ENCODE measurements around the gene PPIP5K1. TPM values are rescaled to one million over a fixed set of nuclear protein-coding genes. Genes with fewer than 3 reads are reported as not detected.

The PPIP5K1 gene
- total RNA-seq, 2 donors from 2014 or later, result 43.5 to 61.2 TPM

DNA sequence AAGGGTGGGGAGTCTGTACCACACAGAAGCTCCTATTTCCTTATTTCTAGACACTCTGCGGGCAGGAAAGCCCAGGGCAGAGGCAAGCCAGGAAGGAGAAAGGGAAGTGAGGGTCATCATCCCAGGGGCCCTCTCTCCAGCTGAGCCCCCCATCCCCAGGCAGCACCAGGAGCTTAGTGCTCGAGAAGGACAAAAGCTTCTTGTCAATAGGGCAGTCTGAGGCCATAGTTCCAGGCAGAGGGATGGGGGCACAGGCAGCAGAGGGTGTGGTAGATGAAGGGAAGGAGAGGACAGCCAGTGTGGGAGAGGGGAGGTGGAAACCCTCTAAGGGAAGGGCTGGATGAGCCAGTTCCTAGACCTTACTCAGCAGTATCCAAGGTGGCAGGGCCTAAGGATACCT is 69.9 kb downstream of the PPIP5K1 start:
- TF ChIP-seq, protein P1, sequence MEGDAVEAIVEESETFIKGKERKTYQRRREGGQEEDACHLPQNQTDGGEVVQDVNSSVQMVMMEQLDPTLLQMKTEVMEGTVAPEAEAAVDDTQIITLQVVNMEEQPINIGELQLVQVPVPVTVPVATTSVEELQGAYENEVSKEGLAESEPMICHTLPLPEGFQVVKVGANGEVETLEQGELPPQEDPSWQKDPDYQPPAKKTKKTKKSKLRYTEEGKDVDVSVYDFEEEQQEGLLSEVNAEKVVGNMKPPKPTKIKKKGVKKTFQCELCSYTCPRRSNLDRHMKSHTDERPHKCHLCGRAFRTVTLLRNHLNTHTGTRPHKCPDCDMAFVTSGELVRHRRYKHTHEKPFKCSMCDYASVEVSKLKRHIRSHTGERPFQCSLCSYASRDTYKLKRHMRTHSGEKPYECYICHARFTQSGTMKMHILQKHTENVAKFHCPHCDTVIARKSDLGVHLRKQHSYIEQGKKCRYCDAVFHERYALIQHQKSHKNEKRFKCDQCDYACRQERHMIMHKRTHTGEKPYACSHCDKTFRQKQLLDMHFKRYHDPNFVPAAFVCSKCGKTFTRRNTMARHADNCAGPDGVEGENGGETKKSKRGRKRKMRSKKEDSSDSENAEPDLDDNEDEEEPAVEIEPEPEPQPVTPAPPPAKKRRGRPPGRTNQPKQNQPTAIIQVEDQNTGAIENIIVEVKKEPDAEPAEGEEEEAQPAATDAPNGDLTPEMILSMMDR (IDR thresholded peaks at IDR 0.05), result no peak
- peaks cover 37% of the 10 kb centered on the region for H3K36me3 ChIP-seq
- H3K9me3 ChIP-seq, result peaks cover 4% of the 10 kb centered on the region
- no peak overlapping the region for H3K4me3 ChIP-seq
- ATAC-seq (ENCODE audit: insufficient number of reproducible peaks, low FRiP score, low read depth), result no peak
- peaks cover 0 to 26% of the 10 kb centered on the region in 2 donors for H3K4me1 ChIP-seq (ENCODE audit: control insufficient read depth in 1 of 2, low read depth in 2 of 2)
- no peak overlapping the region for H3K27ac ChIP-seq
- DNase-seq (ENCODE audit: low spot score), result no peak
- no peaks in the 10 kb centered on the region for H3K27me3 ChIP-seq (replicated peaks; ENCODE audit: insufficient read depth)

DNA sequence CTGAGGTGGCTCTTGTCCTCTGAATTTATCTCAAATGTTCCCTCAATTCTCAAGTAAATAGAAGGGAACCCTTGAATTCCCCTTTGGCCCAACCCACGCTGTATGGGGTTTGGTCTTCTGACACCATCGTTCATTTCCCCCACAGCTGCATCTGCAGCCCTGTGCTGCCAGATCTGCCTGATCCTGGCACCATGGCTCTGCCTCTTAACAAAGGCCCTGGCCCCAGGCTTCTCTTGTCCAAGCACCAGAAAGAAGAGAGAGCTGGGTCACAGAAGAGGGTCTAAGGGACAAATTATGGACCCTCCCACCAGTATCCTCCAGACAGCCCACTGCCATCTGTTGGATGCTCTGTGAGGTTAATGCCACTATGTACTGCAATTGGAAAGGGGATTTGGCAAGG is 70.8 kb downstream of the PPIP5K1 start:
- Histone ChIP-seq H3K27me3 (replicated peaks; ENCODE audit: insufficient read depth) (no peaks in the 10 kb centered on the region), H3K4me3 (no peak overlapping the region), H3K4me1 (ENCODE audit: control insufficient read depth in 1 of 2, low read depth in 2 of 2) (peaks cover 0 to 26% of the 10 kb centered on the region in 2 donors), H3K27ac (no peak overlapping the region), H3K36me3 (peaks cover 37% of the 10 kb centered on the region), H3K9me3 (peaks cover 4% of the 10 kb centered on the region)
- no peak for ATAC-seq (ENCODE audit: insufficient number of reproducible peaks, low FRiP score, low read depth)
- TF ChIP-seq, protein P1 (IDR thresholded peaks at IDR 0.05), result no peak
- DNase-seq (ENCODE audit: low spot score), result no peak

DNA sequence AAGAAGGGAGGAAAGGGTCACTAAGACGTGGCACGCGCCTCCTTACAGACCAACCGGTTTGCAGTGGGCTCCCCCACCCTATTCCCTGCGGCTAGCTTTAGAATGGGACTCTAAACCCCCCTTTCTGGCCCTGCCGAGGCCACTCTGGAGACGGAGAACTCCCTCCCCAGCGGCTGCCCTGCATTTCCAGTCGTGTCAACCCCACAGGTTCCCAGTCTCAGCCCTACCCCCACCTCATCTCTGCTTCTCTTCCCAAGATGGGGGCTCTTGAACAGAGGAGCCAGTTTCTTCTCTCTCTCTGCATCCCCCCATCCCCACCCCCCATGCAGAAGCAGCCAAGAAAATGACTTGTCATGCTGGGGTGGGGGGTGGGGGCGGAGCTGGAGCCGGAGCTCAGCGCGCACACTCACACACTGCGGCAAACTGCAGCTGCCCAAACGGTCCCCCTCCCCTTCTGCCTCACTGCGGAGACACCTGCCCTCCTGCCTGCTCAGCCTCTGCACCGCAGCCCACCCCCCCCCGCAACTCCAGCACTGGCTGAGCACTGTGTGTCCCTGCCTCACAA is 71.7 kb downstream of the PPIP5K1 start:
- H3K4me3 ChIP-seq, result peak overlapping the region; percentile 85
- no peaks in the 10 kb centered on the region for H3K9me3 ChIP-seq
- no peak for ATAC-seq (ENCODE audit: insufficient number of reproducible peaks, low FRiP score, low read depth)
- no peaks in the 10 kb centered on the region for H3K27me3 ChIP-seq (replicated peaks; ENCODE audit: insufficient read depth)
- DNase-seq (ENCODE audit: low spot score), result no peak
- TF ChIP-seq, protein P1 (IDR thresholded peaks at IDR 0.05), result no peak
- H3K4me1 ChIP-seq (ENCODE audit: control insufficient read depth in 1 of 2, low read depth in 2 of 2), result peaks cover 0 to 26% of the 10 kb centered on the region in 2 donors
- H3K27ac ChIP-seq, result peak overlapping the region; percentile 74 to 82
- H3K36me3 ChIP-seq, result peaks cover 29% of the 10 kb centered on the region

DNA sequence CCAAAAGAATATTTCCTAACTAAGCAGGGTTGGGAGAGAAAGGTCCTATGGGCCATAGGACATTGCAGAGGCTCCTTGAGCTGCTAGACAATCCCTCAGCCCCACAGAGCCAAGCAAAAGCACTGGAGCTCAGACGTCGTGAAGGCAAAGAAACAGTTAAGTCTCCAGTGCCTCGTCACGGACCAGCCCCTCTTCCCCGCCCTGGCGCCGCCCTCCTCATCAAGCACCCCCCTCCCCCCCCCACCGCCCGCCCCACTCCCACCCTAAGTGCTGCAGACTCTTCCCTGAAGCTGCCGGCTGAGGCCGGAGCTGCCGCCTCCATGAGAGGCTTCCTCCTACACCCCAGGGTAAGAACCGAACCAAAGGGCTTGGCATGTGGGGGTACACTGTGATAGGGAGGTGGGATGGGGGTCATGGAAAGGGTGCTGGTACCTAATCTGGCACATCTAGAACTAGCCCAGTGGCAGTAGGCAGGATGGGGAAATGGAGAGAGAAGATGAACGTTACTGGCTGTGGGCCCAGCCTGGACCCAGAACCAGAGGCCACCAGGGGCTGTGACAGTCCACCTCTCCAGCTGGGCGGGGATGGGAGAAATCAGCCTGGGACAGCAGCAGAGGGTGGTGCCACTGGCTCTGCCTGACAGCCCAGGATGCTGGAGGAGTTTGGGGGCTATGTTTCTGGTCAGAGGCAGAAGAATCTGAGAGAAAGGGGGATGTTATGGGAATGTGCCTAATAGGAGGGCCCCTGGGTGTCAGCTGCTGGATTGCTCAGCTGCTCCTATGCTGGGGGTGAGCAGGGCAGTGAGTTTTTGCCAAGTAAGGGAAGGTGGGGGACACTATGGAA is 72.4 kb downstream of the PPIP5K1 start, which contains the start of gene MAP1A:
TSS of gene MAP1A (plus strand) at position 255 of the 843 bp plus-strand sequence. CDS start 3,866 bp downstream, outside the sequence.
- DNase-seq (ENCODE audit: low spot score) (no peak), ATAC-seq (ENCODE audit: insufficient number of reproducible peaks, low FRiP score, low read depth) (no peak)
- Histone ChIP-seq H3K4me1 (ENCODE audit: control insufficient read depth in 1 of 2, low read depth in 2 of 2) (peaks cover 0 to 26% of the 10 kb centered on the region in 2 donors), H3K4me3 (peak within 1 kb of the TSS; percentile 85), H3K9me3 (no peaks in the 10 kb centered on the region), H3K36me3 (peaks cover 22% of the 10 kb centered on the region), H3K27me3 (replicated peaks; ENCODE audit: insufficient read depth) (no peaks in the 10 kb centered on the region), H3K27ac (peak within 1 kb of the TSS; percentile 82 to 85)
- TF ChIP-seq, protein P1 (IDR thresholded peaks at IDR 0.05), result no peak

DNA sequence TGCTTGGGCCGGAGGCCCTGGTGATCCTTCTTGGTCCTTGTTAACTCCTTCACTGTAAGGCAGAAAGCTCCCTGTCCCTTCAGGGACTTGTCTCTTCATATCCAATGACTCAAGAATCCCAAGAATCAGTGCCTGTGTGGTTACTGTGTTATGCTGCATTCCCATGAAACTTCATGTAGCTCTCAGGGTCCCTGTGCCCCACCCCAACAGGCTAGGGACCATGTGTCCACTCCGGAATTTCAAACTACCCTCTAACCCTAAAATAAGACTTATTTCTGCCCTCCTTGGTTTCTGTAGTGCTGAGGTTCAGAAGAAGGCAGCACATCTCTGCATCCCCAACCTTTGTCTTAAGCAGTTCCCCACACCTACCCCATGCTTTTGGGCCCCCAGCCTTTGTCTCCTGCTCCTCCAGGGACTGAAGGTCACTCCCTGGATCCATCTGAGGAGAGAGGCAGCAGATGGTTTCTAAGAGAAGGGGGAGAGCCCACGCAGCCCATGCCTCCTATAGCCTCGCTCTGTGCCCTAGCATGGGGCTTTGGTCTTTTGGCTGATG is 73.1 kb downstream of the PPIP5K1 start:
- Histone ChIP-seq H3K9me3 (no peaks in the 10 kb centered on the region), H3K4me3 (peak overlapping the region; percentile 85), H3K36me3 (peaks cover 15% of the 10 kb centered on the region), H3K27ac (peak overlapping the region; percentile 82 to 85), H3K27me3 (replicated peaks; ENCODE audit: insufficient read depth) (no peaks in the 10 kb centered on the region), H3K4me1 (ENCODE audit: control insufficient read depth in 1 of 2, low read depth in 2 of 2) (peaks cover 0 to 26% of the 10 kb centered on the region in 2 donors)
- DNase-seq (ENCODE audit: low spot score) (no peak), ATAC-seq (ENCODE audit: insufficient number of reproducible peaks, low FRiP score, low read depth) (no peak)
- TF ChIP-seq, protein P1 (IDR thresholded peaks at IDR 0.05), result no peak
